ENCODE data around the gene CAMK2B. TPM values are rescaled to one million over a fixed set of nuclear protein-coding genes. Genes with fewer than 3 reads are reported as not detected.

CAMK2B gene
- total and polyA plus RNA-seq, 4 donors: 21.9 to 145 (median 96.0) TPM

DNA sequence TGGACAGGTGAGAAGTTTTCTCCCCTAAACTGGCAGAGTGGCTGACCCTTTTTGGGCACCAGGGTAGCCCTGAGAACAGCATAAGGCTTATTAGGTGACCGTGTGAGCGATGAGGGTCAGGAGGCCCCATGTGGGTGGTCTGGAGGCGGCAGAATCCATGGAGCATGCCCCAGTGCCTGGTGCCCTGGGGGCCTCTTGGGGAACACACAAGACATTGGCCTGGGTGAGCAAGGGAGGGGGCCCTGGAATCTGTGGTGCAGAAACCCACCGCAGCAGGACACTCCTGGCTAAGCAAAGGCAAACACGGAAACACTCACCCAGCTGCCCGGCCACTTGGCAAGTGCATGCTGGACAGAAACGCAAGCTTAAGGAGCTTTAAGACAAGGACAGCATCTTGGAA lies 95.1 kb downstream of the CAMK2B start:
- whole genome bisulfite sequencing (ENCODE audit: insufficient coverage): 86% methylated on average over 7 of the region's 7 CpGs

DNA sequence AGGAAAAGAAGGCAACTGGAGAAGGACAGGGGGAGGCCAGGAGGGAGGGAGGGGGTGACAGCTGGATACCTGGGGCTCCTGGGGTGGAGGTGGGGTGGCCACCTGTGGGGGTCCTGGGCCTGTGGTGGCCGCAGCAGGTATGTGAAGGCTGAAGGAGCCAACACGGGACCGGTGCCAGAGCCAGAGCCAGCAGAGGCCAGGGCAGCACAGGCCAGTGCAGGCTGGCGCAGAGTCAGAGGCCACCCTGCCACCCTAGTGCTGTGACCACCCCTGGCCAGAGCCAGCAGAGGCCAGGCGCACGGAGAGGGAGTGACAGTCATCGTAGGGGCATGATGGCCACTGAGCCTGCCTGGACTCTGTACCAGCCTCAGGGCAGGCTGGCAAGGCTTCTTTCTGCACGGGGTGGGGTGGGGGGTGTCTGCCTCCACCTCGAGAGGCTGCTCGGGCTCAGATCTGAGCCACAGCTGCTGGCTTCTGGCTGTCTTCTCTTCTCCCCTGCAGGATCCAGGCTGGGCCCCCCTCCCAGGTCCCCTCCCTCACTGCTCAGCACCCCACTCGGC lies 95.8 kb downstream of the CAMK2B start:
- Histone ChIP-seq H3K27ac (ENCODE audit: low read depth, low read length) (no peak overlapping the region), H3K4me1 (ENCODE audit: control insufficient read depth, insufficient read depth, low read length) (peaks cover 3% of the 10 kb centered on the region), H3K36me3 (ENCODE audit: control insufficient read depth, insufficient read depth, low read length) (peaks cover 80% of the 10 kb centered on the region), H3K4me3 (ENCODE audit: low read depth, low read length) (no peak overlapping the region), H3K9me3 (ENCODE audit: control insufficient read depth, insufficient read depth, low read length) (no peaks in the 10 kb centered on the region), H3K27me3 (ENCODE audit: control insufficient read depth, insufficient read depth, low read length) (peaks cover 2% of the 10 kb centered on the region)
- 78% methylated on average over 8 of the region's 11 CpGs for WGBS (ENCODE audit: insufficient coverage)
- DNase-seq (ENCODE audit: low read depth in 4 of 6, low spot score in 6 of 6): no peak

More for the DNA sequence above, 95.1 kb downstream of the CAMK2B start:
- Histone ChIP-seq H3K27me3 (ENCODE audit: control insufficient read depth, insufficient read depth, low read length) (peaks cover 2% of the 10 kb centered on the region), H3K4me1 (ENCODE audit: control insufficient read depth, insufficient read depth, low read length) (peaks cover 3% of the 10 kb centered on the region), H3K27ac (ENCODE audit: low read depth, low read length) (no peak overlapping the region), H3K36me3 (ENCODE audit: control insufficient read depth, insufficient read depth, low read length) (peaks cover 83% of the 10 kb centered on the region), H3K9me3 (ENCODE audit: control insufficient read depth, insufficient read depth, low read length) (no peaks in the 10 kb centered on the region), H3K4me3 (ENCODE audit: low read depth, low read length) (no peak overlapping the region)
- DNase-seq (ENCODE audit: low read depth in 4 of 6, low spot score in 6 of 6): no peak

DNA sequence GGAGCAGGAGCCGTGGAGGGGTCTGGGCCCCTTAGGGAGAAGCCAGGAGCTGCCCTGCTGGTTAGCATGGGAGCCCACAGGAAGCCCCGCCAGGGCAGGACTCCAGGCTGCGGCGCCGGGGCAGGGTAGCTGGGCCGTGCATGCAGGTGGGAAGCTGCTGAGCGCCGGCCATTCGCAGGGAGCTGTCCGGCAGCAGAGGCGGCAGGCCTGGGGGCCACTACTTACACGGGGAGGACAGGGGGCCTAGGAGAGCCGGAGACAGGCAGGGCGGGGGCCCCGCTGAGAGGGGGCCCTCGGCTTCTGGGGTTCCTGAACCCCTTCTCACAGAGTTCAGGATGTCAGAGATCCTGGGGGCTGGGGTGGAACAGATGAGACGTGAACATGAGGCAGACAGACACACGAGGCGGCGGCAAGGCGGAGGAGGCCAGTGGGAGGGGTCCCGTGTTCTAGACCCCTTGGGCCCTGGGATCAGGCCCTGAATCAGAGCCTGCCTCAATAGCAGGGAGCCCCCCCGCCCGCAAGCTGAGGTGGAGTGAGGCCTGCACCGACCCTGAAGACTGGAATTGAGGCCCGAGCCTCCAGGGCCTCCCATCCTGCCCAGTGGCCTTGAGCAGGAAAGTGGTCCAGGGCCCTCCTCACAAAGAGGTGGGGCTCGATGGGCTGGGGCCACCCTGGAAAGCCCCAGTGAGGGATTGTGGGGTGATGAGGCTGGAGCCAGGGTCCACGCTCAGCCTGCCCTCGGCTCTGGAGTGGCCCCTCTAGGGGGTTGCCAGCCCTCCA lies 96.6 kb downstream of the CAMK2B start:
- peaks cover 7% of the 10 kb centered on the region for H3K4me1 ChIP-seq (ENCODE audit: control insufficient read depth, insufficient read depth, low read length)
- no peaks in the 10 kb centered on the region for H3K9me3 ChIP-seq (ENCODE audit: control insufficient read depth, insufficient read depth, low read length)
- peaks cover 2% of the 10 kb centered on the region for H3K27me3 ChIP-seq (ENCODE audit: control insufficient read depth, insufficient read depth, low read length)
- no peak for DNase-seq (ENCODE audit: low read depth in 4 of 6, low spot score in 6 of 6)
- WGBS (ENCODE audit: insufficient coverage): 80% methylated on average over 27 of the region's 29 CpGs
- no peak overlapping the region for H3K27ac ChIP-seq (ENCODE audit: low read depth, low read length)
- no peak overlapping the region for H3K4me3 ChIP-seq (ENCODE audit: low read depth, low read length)
- H3K36me3 ChIP-seq (ENCODE audit: control insufficient read depth, insufficient read depth, low read length): peaks cover 75% of the 10 kb centered on the region

DNA sequence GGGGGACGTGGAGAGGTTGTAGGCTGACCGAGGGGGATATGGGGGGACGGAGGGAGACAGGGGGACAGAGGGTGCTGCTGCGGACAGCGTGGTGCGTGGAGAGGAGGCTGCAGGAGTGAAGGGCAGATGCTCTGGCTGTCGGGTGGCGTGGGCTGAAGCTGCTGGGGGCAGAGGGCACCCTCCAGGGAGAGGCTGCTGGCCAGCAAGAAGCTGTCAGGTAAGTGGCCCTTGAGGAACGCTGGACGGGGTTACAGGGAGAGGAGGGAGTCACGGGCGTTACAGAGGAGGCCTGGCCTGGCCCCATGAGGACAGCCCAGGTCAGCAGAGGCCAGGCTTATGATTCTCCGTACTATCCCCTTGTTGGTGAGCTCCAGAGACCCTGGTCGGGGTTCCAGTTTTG lies 97.5 kb downstream of the CAMK2B start:
- H3K27me3 ChIP-seq (ENCODE audit: control insufficient read depth, insufficient read depth, low read length): peaks cover 2% of the 10 kb centered on the region

DNA sequence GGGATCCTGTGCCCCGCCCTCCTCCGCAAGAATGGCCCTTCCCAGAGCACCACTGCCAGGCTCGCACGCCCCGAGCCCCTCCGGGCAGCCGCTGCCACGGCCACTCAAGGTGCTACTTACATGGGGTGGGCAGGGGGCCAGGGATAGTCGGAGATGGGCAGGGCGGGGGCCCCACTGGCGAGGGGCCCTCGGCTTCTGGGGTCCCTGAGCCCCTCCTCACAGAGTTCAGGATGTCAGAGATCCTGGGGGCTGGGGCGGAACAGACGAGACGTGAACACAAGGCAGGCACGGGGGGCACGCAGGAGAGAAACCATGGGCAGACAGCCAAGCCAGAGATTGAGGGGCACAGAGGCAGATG lies 99.0 kb downstream of the CAMK2B start:
- peaks cover 58% of the 10 kb centered on the region for H3K36me3 ChIP-seq (ENCODE audit: control insufficient read depth, insufficient read depth, low read length)
- DNase-seq (ENCODE audit: low read depth in 4 of 6, low spot score in 6 of 6): no peak
- peaks cover 2% of the 10 kb centered on the region for H3K27me3 ChIP-seq (ENCODE audit: control insufficient read depth, insufficient read depth, low read length)
- H3K4me3 ChIP-seq (ENCODE audit: low read depth, low read length): no peak overlapping the region
- H3K27ac ChIP-seq (ENCODE audit: low read depth, low read length): no peak overlapping the region
- peaks cover 10% of the 10 kb centered on the region for H3K4me1 ChIP-seq (ENCODE audit: control insufficient read depth, insufficient read depth, low read length)
- WGBS (ENCODE audit: insufficient coverage): 34% methylated on average over 15 of the region's 17 CpGs
- H3K9me3 ChIP-seq (ENCODE audit: control insufficient read depth, insufficient read depth, low read length): no peaks in the 10 kb centered on the region

More for the DNA sequence above, 97.5 kb downstream of the CAMK2B start:
- no peak for DNase-seq (ENCODE audit: low read depth in 4 of 6, low spot score in 6 of 6)
- 68% methylated on average over 13 of the region's 14 CpGs for WGBS (ENCODE audit: insufficient coverage)
- peaks cover 7% of the 10 kb centered on the region for H3K4me1 ChIP-seq (ENCODE audit: control insufficient read depth, insufficient read depth, low read length)
- no peaks in the 10 kb centered on the region for H3K9me3 ChIP-seq (ENCODE audit: control insufficient read depth, insufficient read depth, low read length)
- no peak overlapping the region for H3K27ac ChIP-seq (ENCODE audit: low read depth, low read length)
- H3K36me3 ChIP-seq (ENCODE audit: control insufficient read depth, insufficient read depth, low read length): peaks cover 66% of the 10 kb centered on the region
- no peak overlapping the region for H3K4me3 ChIP-seq (ENCODE audit: low read depth, low read length)

DNA sequence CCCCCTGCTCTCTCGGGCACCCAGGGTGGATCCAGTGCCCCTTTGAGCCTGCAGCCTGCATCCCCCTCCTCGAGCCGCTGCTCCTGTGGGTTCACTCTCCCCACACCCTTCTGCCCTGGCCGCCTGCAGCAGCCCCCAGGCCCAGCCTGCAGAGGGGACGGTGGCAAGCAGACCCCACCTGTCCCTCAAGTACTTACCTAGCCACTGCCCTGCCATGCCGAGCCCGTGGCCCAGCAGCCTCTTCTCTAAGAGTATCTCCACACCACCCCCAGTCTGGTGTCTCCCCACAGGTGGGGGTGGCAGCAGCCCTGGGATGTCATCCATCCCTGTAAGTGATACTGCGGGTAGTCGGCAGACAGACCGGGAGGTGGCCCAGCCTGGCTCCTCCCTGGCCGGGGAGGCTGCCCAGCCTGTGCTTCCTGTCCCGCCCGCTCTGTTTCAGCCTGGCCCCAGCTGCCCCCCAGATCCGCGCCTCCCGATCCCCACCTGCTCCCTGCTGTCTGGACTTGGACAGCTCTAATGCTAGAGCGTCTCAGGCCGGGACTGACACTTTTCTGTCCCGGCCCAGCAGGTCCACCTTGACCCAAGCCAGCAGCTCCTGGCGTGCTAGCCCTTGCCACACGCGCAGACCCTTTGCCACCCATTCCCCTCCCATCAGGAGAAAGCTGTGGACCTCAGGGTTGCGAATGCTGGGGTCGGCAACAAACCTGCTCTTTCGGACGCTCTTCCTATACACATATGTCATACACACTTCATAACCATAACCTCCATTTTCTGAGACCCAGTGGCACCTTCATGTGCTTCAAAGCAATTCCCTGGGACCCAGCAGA lies 99.6 kb downstream of the CAMK2B start:
- Histone ChIP-seq H3K36me3 (ENCODE audit: control insufficient read depth, insufficient read depth, low read length) (peaks cover 59% of the 10 kb centered on the region), H3K9me3 (ENCODE audit: control insufficient read depth, insufficient read depth, low read length) (no peaks in the 10 kb centered on the region), H3K27ac (ENCODE audit: low read depth, low read length) (no peak overlapping the region), H3K4me1 (ENCODE audit: control insufficient read depth, insufficient read depth, low read length) (peaks cover 14% of the 10 kb centered on the region), H3K4me3 (ENCODE audit: low read depth, low read length) (no peak overlapping the region), H3K27me3 (ENCODE audit: control insufficient read depth, insufficient read depth, low read length) (peaks cover 2% of the 10 kb centered on the region)
- DNase-seq (ENCODE audit: low read depth in 4 of 6, low spot score in 6 of 6): no peak
- WGBS (ENCODE audit: insufficient coverage): 70% methylated on average over 26 of the region's 26 CpGs

DNA sequence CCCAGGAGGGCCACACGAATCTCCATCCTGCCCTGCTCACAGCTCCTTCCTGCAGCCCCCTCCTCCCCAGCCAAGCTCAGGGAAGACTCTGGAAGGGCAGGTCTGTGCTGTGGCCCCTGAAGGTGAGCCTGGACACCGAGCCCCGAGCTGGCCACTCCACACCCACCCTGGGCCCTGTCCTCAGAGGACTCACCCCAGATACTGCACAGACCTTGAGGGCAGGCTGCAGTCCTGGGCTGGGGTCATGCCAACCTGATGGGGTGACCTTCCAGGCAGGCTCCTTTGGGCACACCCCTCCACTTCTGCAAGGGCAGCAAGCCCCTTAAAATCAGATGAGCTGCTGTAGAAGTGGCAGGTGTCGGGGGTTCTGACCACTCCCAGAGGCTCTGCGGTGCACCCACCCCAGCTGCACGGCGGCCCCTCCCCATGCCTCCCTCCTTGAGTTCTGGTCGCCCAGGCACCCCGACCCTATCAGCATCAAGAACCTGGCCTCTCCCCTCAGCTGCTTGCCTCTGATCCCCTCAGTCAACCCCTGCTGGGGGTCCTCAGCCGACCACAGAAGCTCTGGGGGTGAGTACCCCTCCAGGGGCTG lies 100.3 kb downstream of the CAMK2B start:
- H3K4me3 ChIP-seq (ENCODE audit: low read depth, low read length): no peak overlapping the region
- peaks cover 14% of the 10 kb centered on the region for H3K4me1 ChIP-seq (ENCODE audit: control insufficient read depth, insufficient read depth, low read length)
- H3K36me3 ChIP-seq (ENCODE audit: control insufficient read depth, insufficient read depth, low read length): peaks cover 59% of the 10 kb centered on the region
- no peaks in the 10 kb centered on the region for H3K9me3 ChIP-seq (ENCODE audit: control insufficient read depth, insufficient read depth, low read length)
- H3K27me3 ChIP-seq (ENCODE audit: control insufficient read depth, insufficient read depth, low read length): peaks cover 2% of the 10 kb centered on the region
- WGBS (ENCODE audit: insufficient coverage): 75% methylated on average over 6 of the region's 10 CpGs
- DNase-seq (ENCODE audit: low read depth in 4 of 6, low spot score in 6 of 6): no peak
- H3K27ac ChIP-seq (ENCODE audit: low read depth, low read length): no peak overlapping the region

DNA sequence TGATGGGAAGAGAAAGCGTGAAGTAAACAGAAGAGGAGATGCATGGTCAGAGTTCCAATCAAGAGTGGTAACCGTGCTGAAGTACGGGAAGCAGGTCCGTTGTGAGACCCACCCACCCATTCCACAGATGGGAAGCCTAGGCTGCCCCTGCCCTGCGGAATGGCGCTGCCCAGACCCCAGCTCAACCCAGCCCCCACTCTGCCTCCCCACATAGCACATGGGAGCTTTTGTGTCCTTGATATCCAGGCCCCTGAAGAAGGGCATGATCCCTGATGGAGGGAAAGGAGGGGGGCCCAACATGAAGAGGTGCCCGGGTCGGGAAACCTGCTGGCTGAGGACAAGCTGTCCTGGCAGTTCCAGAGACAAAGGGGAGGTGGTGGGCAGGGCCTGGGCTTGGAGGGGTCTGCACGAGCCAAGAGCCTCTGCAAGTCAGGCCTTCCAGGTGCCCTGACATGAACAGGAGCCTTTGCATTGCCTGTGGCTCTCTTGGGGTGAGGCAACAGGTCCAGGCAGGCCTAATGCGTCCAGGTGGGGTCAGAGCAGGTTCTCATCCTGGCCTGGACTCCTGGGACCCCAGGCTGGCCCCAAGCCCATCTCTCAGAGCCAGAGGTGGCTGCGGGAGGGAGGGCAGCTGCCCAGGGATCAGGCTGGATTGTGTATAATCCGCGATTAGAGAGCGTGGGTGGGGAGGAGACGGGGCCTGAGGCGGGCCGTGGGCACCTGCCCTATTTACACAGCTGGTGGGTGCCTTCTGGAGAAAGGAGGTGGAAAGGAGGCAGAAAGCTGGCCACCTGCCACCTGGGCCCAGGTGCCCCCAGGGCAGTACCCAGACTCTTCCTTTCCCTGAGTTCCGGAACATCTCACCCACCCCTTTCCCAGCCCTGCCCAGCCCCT lies 101.1 kb downstream of the CAMK2B start:
- Histone ChIP-seq H3K4me1 (ENCODE audit: control insufficient read depth, insufficient read depth, low read length) (peaks cover 14% of the 10 kb centered on the region), H3K4me3 (ENCODE audit: low read depth, low read length) (no peak overlapping the region), H3K27me3 (ENCODE audit: control insufficient read depth, insufficient read depth, low read length) (peaks cover 2% of the 10 kb centered on the region), H3K36me3 (ENCODE audit: control insufficient read depth, insufficient read depth, low read length) (peaks cover 59% of the 10 kb centered on the region), H3K9me3 (ENCODE audit: control insufficient read depth, insufficient read depth, low read length) (no peaks in the 10 kb centered on the region), H3K27ac (ENCODE audit: low read depth, low read length) (no peak overlapping the region)
- no peak for DNase-seq (ENCODE audit: low read depth in 4 of 6, low spot score in 6 of 6)
- 73% methylated on average over 9 of the region's 18 CpGs for WGBS (ENCODE audit: insufficient coverage)

Measured in spinal cord (tissue), 10 donors.